GM13976 (cell line): ENCODE data around the gene HELQ.

Experiments used
- DNase-seq: peaks from one replicate; pipeline ENCODE4 v3.0.0; 2012; ENCODE audit warnings: low spot score
- CTCF ChIP-seq: IDR thresholded peaks from 2 replicates; pipeline ENCODE4 v1.5.1; 2012; ENCODE audit warnings: borderline replicate concordance, mild to moderate bottlenecking; ENCODE audit not compliant: insufficient read depth; ENCODE audit errors: extremely low read depth, missing control alignments, control extremely low read depth
- in situ Hi-C: fragments of 300-500 bp; cut with MboI; formaldehyde crosslinking; loops from one replicate; pipeline ENCODE4 v1.12.0; 2022; ENCODE audit warnings: low sequenced_read_pairs, mixed read lengths, inconsistent platforms; ENCODE audit not compliant: unreplicated experiment

HELQ gene

GRCh38 chr4:83490876-83491450 is 35.3 kb upstream of the HELQ start:
- in situ Hi-C loops: no loop called here
- DNase-seq: peak; percentile 53
- TF ChIP-seq CTCF: peak; percentile 68

- in situ Hi-C loops: no loop called here
- TF ChIP-seq CTCF: no peak
- DNase-seq: no peak
Measured at GRCh38 chr4:83489711-83490326, 34.2 kb upstream of the HELQ start.

GRCh38 chr4:83486457-83487129 is 31.0 kb upstream of the HELQ start:
- in situ Hi-C loops: no loop called here
- DNase-seq: no peak
- TF ChIP-seq CTCF: no peak

- TF ChIP-seq CTCF: no peak
- DNase-seq: peak; percentile 99
- in situ Hi-C loops: no loop called here
Measured at GRCh38 chr4:83484500-83485461, 29.2 kb upstream of the HELQ start, which contains the start of gene ABRAXAS1. TSS of gene ABRAXAS1 (minus strand) at chr4:83485100. CDS start at chr4:83485072, 28 bp downstream.

- no peak for DNase-seq
- in situ Hi-C loops: no loop called here
- TF ChIP-seq CTCF: no peak
Measured at GRCh38 chr4:83473966-83474365, 18.3 kb upstream of the HELQ start.

- no peak for DNase-seq
- in situ Hi-C loops: no loop called here
- TF ChIP-seq CTCF: no peak
Measured at GRCh38 chr4:83473423-83473822, 17.8 kb upstream of the HELQ start.
